Measurements from ENCODE around the gene FXYD4.
"Not testable (repeated sequence)": the region's sequence is repeated elsewhere in the genome, so short reads cannot be mapped to it uniquely, and the experiment has no call there.

Gene FXYD4

DNA sequence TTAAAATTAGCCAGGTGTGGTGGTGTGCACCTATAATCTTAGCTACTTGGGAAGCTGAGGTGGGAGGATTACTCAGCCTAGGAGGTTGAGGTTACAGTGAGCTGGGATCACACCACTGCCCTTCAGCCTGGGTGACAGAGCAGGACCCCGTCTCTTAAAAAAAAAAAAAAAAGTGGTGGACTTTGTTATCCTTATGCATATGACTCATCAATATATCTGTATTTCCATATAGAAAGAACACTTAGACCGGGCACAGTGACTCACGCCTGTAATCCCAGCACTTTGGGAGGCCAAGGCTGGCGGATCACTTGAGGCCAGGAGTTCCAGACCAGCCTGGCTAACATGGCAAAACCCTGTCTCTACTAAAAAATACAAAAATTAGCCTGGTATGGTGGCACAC lies 50.5 kb downstream of the FXYD4 start:
- DNase-seq, result not testable (repeated sequence)

DNA sequence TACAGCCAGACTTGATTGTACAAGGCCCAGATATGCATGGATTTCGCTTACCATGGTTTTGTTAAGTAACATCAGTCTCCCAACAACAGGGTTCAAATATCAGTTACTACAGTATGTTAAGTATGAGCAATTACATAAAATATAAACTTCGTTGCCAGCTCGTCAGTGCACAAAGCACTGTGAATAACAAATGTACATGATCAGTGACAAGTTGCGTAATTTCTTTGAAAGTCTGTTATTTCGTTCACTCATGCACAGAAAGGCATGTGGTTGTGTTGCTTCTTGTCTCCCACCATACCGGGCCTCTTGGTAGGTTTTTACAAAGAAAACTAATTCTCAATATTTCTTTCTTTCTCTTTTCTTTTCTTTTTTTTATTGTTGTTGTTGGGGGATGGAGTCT lies 53.0 kb downstream of the FXYD4 start:
- DNase-seq, result no peak
